ENCODE results near the gene NEK1.

- TF ChIP-seq NR2C2 (CRISPR knock-in tag; IDR thresholded peaks at IDR 0.05) (no peak), MAX (CRISPR knock-in tag; IDR thresholded peaks at IDR 0.05) (no peak), NFYB (CRISPR knock-in tag; conservative IDR thresholded peaks at IDR 0.05; ENCODE audit: low read depth) (no peak), ATF2 (CRISPR knock-in tag; IDR thresholded peaks at IDR 0.05; ENCODE audit: borderline replicate concordance, low read depth) (no peak), CTCF (IDR thresholded peaks at IDR 0.05) (no peak), TEAD1 (CRISPR knock-in tag; IDR thresholded peaks at IDR 0.05) (no peak), HMGXB4 (CRISPR knock-in tag; IDR thresholded peaks at IDR 0.05) (no peak), JUN (CRISPR knock-in tag; IDR thresholded peaks at IDR 0.05) (no peak)
- TF ChIP-seq, protein P1, sequence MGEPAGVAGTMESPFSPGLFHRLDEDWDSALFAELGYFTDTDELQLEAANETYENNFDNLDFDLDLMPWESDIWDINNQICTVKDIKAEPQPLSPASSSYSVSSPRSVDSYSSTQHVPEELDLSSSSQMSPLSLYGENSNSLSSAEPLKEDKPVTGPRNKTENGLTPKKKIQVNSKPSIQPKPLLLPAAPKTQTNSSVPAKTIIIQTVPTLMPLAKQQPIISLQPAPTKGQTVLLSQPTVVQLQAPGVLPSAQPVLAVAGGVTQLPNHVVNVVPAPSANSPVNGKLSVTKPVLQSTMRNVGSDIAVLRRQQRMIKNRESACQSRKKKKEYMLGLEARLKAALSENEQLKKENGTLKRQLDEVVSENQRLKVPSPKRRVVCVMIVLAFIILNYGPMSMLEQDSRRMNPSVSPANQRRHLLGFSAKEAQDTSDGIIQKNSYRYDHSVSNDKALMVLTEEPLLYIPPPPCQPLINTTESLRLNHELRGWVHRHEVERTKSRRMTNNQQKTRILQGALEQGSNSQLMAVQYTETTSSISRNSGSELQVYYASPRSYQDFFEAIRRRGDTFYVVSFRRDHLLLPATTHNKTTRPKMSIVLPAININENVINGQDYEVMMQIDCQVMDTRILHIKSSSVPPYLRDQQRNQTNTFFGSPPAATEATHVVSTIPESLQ (CRISPR knock-in tag; IDR thresholded peaks at IDR 0.05): no peak
These were observed 45.8 kb upstream of the NEK1 start for GRCh38 chr4:169658196-169658595.
